GM18909 (cell line): Measurements from ENCODE around the gene DOCK11.
"Not testable (repeated sequence)": the region's sequence is repeated elsewhere in the genome, so short reads cannot be mapped to it uniquely, and the experiment has no call there.

Source experiments
- ATAC-seq: cut with Tn5 transposase; IDR thresholded peaks from one replicate; pipeline ENCODE4 v1.9.1; 2021; ENCODE audit warnings: mild to moderate bottlenecking; ENCODE audit not compliant: unreplicated experiment, poor library complexity

DOCK11 gene

DNA sequence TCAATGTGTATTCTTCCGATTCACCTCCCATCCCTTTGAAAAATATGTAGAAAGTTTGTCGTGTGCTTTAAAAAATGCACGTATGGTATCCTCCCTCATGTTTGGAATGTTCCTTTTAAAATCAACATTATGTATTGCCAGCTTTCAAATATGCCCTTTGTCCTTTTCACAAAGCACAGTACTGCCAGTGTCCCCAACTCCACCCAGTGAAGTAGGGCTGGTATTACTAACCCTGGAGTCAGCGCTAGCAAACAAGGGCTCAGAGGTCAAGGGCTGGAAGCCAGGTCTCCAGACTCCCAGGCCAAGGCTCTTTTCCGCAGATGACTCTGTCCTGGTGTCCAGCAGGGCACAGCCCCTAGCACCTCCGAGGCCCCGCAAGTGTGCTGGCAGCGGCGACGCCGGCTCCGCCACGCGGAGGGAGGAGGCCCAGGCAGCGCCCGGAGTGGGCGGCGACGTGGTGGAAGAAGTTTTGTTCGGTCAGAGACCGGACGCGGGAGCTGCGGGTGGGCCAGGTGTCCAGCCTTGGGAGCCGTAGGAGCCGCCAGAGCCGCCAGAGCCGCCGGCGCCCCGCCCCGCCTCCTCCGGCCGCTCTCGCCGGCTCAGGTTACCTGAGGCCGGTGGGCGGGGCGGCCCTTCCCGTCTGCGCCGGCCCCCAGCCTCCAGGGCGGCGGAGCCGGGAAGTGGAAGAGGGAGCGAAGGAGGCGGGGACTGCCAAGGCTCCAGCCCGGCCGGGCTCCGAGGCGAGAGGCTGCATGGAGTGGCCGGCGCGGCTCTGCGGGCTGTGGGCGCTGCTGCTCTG lies 231.5 kb downstream of the DOCK11 start, which contains the start of gene IL13RA1:
Gene IL13RA1, plus strand, starts transcription at position 720 of the 799 bp plus-strand sequence. Its CDS starts 33 bp downstream, at position 753.
- ATAC-seq: peak; percentile 53

DNA sequence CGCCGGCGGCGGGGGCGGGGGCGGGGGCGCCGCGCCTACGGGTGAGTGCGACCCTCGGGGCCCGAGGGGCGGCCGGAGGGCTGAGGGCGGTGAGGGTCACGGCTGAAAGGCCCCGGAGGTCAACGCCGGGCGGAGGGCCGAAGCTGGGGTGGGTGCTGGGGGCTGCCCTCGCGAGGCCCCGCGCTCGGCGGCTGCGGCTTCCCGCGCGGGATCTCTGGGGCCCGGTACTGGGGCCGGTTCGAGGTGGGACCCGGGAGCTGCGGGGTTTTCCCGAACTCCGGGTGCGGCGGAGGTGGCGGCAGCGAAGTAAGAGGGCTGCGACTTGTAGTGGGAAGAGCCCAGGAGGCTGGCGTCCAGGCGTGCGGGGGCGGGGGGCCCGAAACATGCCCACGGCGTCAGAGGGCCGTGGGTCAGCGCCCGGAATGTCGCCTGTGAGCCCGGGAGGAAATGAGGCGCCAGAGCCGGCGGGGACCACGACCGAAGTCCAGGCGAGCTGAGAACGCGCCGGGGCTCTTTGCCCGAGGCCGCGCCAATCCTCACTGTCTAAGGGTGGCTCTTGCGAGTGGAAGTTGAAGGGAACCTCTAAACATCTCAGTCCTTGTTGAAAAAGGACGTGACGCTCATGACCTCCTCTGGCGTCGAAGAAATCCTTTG lies 232.2 kb downstream of the DOCK11 start:
- ATAC-seq: peak; percentile 8

DNA sequence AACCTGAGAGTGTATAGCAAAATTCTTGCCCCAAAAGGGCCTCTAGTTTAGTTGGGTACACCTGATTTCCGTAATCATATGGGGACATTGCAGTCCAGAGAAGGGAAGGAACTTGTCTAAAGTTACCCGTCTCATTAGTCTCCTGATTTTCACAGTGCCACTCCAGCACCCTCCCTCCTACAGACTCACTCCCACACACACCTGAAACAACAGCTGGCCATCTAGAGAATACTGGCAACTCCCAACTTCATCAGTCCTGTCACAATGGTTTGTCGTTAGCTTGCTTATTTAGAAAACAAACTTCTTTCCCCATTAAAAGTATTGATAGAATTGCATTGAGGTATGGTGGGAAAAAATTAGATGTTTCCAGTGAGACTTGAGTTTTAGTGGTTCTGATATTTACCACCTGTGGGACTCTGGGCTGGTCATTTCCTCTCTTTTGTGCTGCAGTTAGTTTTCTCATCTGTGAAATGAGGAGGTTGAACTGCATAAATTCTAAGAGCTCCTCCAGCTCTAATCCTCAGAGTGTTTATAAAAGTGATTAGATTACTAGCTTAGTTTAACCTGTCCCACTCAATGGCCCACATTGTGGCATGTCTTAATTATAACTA lies 233.5 kb downstream of the DOCK11 start:
- no peak for ATAC-seq

DNA sequence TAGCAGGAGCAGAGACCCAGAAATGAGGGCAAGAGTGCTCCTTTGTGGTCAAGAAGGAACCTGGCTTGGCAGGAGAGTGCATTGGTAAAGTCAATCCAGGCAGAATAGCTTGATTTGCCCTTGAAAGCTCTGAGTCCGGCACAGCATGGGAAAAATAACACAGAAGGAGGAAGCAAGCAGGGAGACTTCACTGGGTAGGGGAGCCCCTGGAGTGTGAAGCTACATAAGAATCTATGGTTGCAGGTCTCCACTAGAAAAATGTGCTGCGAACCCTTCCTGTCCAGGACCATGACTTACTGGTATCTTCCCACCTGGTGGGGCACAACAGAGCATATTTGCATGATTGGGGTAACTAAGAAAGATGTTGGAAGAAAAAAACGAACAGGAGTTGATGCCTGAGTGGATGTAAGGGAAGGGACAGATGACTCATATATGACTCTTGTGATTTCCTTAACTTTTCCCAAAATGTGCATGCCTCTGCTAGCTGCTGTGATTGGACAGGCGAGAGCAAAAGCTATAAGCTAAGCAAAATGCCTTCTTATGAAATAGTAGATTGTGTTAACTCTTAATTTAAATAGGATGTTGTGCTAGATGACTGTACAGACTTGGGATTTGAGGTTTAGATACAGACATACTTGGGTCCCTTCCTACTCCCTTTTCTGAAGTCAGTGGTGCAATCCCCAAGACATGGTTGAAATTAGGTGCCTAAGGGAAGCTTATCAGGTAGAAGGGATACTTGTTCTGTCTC lies 235.1 kb downstream of the DOCK11 start:
- no peak for ATAC-seq

GRCh38 chrX:118732551-118732950 lies 236.9 kb downstream of the DOCK11 start:
- ATAC-seq: not testable (repeated sequence)

DNA sequence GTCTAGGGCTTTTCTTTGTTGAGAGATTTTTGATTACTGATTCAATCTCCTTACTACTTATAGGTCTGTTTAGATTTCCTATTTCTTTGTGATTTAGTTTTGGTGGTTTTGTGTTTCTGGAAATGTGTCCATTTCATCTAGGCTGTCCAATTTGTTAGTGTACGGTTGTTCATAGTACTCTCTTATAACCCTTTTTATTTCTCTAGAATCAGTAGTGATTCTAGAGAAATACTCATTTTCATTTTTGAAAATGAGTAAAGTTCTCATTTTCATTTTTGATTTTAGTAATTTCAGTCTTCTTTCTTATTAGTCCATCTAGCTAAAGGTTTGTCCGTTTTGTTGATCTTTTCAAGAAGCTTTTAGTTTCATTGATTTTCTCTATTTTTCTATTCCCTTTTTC lies 239.3 kb downstream of the DOCK11 start:
- no peak for ATAC-seq
